HTERT RPE-1 (cell line): ENCODE data around the gene USH2A.

Source experiments
- in situ Hi-C: fragments of 300-500 bp; cut with MboI; formaldehyde crosslinking; loops from 4 replicates; pipeline ENCODE4 v1.14.3; 2020; ENCODE audit warnings: low sequenced_read_pairs

Gene USH2A

DNA sequence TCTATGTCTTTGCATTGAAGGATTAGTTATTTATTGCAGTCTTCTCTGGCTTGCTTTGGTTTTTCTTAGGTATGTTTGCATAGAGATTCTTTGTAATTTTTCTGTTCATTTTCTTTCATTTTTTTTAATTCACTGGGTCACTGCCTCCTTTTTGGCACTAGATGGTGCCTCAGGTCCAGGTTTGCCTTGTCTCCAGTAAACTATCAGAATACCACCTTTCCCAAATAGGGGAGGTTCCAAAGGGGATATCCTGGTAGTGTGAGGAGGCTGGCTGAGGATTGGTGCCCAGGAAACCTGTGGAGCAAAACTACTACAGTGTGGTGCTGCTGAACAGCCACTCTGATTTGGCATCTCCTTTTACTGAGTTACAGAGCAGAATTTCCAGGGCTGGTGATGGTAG, 599.0 kb downstream of the USH2A start:
- in situ Hi-C loops: no loop called here

DNA sequence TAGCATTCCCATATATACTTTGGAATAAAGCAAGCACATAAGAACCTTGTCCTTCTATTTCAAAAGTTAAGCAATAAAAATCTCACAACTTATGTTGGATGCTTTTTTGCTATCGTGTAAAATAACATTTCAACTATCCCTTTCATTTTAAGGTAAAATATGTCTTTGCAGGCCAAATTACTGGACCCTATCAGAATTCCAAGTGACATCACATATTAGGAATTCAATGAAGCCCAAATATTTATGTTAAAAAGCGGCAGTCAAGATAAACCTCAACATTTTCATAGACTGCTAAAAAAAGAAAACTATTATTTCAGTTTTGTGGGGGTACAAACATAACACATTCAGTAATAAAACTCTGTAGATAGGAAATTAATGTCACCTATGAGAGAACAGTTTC, 604.1 kb downstream of the USH2A start:
- in situ Hi-C loops: no loop called here

DNA sequence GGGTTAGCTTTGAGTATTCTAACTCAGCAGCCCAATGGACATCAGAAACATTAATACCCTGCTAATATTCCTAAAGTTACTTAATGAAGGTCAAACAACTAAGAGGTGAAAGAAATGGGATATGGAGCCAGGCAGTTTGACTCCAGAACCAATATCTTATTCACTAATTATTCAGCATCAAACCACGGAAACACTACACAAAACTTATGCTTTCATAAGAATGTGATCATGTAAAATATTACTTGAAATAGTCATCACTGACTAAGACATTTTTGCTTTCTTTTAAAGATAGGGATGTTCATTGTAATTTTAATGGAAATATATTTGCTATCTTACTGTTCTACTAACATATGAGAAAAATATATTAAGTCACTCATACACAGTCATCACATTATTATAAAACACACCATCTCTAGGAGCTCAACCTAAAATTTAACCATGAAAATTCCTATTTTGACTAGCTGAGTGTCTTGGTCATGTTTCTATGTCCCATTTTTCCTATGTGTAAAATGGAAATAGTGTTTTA, 615.3 kb downstream of the USH2A start:
- in situ Hi-C loops: no loop called here

DNA sequence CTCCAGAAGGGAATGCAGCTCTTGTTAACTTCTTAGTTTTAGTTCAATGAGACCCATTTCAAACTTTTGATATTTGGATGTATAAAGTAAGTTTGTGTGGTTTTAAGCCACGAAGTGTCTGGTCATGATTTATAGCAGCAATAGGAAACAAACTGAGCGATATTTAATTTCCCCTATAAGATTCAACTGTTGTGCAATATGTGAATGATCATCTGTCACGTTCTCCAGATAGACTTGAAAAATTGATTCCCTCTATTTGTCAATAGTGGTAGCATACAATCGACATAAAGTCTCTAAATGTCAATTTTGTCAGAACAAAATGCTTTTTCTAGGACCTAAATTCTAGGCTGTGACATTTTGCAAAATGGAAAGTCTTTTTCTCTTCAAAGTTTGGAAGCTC, 616.0 kb downstream of the USH2A start:
- in situ Hi-C loops: no loop called here

DNA sequence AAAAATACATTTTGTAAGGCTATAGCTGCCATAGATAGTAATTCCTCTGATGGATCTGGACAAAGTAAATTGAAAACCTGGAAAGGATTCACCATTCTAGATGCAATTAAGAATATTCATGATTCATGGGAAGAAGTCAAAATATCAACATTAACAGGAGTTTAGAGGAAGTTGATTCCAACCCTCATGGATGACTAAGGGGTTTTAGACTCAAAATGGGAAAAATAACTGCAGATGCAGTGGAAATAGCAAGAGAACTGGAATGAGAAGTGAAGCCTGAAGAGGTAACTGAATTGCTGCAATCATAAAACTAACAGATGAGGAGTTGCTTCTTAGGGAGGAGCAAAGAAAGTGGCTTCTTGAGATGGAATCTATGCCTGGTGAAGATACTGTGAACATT, 625.4 kb downstream of the USH2A start:
- in situ Hi-C loops: no loop called here

DNA sequence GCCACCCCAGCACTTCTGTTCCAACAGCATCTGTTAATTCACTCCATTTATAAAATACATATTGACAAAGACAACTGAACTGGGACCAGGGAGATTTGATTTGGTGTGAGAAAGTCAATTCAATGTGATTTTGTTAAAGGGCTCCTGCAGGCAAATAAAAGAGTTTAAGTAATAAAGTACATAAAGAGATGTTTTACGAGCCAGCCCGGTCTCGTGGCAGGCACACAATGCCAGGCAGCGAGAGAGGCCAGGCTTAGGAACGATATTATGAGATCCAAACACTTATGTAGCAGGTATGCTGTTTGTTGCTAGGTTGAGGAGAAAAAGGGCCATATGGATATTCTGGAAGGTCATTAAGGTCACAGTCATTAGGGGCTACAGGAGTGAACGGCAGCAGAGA, 629.1 kb downstream of the USH2A start:
- in situ Hi-C loops: no loop called here

DNA sequence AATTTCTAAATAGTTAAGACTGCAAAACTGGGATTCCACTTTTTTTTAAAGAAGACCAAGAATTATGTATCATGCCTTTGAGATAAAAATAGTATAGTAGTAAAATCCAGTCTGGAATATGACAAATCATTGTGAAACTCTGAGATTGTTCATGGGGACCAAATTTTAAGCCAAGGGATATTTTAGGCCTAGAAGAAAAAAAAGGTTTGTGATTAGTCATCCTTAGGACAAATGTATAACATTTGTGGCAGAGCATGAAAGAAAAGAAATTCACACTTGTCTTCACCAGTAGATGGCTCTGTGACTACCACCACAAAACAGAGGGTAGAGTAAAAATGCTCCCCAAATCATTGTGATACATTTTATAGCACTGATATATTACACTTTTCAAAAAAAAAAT, 630.1 kb downstream of the USH2A start:
- in situ Hi-C loops: no loop called here

DNA sequence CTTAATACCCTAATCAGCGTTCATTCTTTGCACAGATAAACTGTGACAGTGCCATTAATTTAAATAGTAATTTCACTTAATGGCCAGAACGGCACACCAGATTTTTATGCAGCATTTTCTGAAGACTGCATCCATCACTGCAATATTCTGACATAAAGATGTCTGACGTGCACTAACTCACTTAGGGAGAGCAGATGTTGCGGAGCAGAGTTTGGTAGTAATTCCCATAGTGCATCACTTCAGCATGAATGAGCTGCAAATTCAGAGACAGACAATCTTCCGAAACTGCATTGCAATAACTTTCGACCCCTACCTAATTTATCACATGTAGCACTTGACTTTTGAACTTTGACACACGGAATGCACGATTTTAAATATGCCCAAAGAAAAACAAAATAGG, 630.8 kb downstream of the USH2A start:
- in situ Hi-C loops: no loop called here

DNA sequence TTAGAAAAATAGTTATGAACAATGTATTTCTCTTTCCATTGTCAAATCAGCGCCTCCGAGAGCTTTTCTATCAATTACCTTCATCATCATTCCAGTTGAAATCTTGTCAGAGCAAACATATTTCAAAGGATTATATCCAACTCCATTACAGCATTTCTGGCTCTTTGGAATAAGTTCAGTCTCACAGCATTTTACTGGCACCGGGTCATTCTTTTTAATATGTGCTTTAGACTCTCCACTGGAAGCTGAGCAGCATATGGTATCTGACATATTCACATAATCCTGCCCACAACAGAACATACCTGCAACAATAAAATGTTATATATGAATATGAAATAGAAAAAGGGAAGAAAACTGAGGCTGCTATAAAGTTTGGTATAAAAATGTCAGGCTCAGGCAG, 633.3 kb downstream of the USH2A start:
- in situ Hi-C loops: no loop called here

DNA sequence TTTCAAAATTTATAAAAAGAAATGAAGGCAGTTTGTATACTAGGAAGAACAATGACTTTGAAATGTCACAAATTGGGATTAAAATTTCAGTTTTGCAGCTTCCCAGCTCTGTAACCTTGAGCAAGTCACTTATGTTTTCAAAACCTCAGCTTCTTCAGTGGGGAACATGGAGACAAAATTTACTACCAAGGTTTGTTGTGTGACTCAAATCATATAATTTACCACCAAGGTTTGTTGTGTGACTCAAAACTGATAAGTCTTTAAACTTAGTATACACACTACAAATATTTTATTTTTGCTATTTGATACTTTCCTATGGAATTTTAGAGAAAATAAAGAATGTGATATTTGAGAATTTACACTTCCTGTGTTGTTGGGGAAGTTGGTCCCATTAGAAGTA, 636.3 kb downstream of the USH2A start:
- in situ Hi-C loops: no loop called here

DNA sequence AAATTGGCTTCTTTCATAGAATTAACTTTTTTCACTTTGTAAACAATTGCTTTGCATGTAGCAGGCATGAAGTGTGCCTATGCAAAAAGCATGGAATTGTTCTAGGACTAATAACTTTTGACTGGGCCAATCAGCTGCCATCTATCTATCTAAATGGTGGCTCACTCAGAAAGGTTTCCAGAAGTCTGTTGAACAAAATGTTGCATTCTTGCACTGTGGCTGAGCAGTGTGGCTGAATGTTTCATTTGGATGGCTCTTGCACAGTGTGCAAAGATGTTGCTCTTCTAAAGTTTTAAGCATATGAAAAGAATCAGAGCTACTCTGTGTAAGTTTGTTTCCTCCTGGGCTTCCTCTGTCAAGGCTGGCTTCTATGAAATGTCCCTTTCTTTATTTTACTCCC, 642.6 kb downstream of the USH2A start:
- in situ Hi-C loops: no loop called here

DNA sequence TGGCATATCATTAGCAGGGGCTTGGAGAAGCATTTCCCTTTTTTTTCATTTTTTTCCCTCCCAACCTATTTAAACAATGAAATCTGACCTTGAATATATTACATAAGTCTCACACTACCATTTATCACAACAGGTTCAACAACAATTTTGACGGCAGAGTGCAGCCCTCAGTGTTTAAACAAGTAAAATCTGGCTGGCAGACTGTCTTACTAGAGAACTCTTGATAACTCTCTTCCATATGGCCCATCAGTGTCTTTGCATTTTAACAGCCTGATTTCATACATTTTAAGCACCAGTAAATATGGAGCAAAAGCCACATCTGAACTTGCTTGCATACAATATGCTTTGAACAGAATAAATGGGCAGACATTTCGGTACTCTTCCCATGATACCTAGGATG, 643.1 kb downstream of the USH2A start:
- in situ Hi-C loops: no loop called here

DNA sequence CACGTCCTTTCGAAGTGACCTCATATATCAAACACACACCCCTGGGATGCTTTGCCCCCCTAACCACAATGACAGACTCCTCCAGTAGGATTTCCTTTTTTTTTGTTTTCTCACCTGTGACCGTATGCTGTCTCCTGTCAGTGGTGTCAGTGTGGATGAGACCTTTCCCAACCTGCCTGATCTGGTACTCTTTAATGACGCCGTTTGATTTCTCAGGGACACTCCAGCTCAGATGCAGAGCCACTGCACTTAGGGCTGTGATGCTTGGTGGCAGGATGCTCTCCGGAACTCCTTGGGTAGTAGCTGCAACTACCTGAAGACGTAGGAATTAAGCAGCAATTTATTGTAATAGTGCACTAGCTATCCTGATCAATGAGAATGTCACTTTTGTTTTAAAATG, 643.5 kb downstream of the USH2A start:
- in situ Hi-C loops: no loop called here

DNA sequence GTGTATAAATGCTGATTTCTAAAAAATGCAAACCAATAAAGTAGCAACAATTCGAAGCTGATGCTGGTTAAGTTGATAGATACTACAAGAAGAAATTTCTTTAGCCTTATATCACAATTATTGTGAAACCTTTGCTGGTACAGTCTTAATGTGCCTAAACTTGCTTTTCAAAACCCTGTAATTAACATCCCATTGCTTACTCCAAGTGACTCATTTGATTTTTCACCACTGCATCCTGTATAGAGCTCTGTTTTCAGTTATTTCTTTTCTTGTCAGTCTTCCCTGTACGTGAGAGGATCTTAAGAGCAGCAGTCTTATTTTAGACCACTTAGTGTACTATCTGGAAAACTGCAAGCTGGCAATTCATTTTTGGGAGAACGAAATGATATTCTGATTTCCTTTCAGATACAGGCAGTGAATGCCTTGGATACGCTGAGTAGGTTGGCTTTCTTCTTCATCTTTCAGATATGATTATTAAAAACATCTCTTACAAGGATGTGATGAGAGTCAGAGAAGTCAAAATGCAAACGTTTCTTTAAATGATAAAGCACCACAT, 645.8 kb downstream of the USH2A start:
- in situ Hi-C loops: no loop called here

DNA sequence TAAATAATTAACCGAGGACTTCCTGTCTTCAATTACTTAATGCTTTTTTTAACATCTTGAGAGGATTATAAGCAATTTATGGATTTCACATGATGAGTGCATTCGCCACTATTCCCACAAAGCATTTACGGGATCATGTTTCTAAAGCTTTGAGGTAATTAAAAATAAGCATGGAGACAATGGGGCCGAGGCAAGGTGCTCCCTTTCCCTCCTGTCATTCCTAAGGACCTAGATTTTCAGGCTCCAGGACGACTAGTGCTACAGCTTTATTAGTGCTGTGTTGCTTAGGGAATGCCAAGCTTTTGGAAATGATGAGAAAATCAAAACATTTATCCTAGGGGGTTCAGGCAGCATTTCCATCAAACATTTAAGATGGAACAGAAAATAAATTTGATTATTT, 646.9 kb downstream of the USH2A start:
- in situ Hi-C loops: no loop called here

DNA sequence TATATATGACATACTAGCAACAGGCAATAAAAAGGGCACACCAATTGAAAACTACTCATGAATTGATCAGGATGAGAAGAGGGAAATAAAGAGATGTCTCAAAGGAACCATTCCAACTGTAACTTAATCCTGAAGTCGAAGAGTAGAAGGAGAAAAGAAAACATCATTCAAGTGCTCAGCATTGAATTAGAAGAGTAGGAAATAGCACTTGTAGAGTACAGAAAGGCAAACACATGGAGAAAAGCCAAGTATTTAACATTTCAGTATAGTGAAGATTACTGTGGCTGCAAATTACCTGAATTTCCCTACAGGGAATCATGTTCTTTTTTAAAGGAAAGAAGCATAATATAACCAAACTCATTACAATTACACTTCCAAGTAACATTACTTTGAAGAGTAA, 651.1 kb downstream of the USH2A start:
- in situ Hi-C loops: no loop called here

DNA sequence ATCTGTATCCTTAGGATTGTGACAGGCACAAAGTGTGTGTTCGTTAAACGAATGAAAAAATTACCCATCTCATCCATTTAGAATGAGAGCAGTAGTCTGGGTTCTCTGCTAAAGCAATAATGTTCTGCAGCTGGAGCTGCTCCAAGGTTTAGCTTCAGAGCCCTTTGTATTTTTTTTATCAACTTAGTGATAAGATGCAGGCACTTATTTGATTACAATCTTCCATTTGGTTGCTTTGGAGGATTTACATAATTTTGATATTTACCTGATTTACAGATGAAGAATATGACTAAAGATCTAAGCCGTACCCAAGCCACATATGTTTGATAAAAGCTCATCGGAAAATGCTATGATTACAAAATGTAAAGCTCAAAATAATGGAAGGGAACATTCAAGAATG, 654.9 kb downstream of the USH2A start:
- in situ Hi-C loops: no loop called here

DNA sequence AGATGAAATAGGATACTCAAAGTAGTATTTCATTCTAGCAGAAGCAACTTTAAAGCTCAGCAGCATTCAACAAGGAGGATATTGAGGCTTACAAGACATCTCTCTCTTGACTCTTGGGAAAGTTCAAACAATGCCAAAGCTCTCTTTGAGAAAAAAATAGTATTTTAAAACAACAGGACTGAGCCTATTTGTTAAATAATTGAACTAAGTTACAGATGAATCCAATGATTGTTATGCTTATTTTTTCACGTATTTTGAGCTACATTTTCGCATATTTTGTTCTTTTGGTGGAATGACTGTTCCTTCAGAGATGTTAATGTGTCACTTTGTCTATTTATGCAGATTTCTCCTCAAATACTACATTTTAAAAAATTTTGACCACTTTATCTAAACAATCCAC, 655.5 kb downstream of the USH2A start:
- in situ Hi-C loops: no loop called here

DNA sequence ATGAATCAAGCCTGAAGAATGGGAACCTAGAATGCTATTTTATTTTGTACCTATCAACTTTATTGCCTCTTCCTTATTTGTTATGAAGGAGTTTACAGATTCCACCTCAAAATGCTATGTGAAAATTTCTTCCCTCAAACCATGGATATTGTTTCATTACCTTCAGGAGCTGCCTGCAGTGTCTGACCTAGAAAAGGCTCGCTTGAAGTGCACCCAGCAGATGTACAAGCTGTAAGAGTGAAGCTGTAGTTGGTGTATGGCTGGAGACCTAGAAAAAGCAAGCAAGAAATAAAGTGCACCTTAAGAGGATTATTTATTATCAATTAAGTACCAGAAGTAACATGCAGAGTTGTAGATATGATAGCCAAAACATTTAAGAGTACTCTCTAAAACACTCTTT, 656.7 kb downstream of the USH2A start:
- in situ Hi-C loops: no loop called here

DNA sequence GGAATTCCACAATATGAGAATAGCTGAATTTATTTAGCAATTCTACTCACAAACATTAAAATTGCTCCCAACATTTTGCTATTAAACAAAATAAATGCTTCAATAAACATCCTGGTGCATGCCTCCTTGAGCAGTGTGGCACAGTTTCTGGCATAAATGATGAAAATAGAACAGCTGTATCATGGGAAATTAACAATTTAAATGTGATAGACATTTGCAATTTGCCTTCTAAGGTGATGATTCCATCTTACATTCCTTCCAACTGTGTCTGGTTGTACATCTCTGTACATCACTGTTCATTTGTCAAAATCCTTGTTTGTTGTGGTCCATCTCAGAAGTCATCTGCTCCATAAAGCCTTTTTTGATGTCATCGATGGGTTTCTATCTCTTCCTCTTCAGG, 657.4 kb downstream of the USH2A start:
- in situ Hi-C loops: no loop called here

DNA sequence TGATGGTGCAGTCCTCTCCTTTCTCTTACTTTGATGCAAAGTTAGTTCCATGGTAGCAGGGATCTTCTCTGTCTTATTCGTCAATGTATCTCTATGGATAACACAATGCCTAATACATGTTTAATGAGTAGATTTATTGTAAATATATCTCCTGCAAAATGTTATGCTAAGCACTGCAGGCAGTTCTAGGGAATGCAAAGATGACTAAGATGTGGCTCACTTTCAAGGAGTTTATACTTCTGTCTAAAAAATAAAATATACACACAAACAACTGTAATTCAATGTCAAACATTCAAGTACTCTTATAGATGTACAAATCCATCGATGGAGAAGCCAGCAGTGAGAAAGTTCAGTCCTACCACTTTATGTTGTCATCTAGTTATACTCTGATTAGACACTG, 661.8 kb downstream of the USH2A start:
- in situ Hi-C loops: no loop called here

DNA sequence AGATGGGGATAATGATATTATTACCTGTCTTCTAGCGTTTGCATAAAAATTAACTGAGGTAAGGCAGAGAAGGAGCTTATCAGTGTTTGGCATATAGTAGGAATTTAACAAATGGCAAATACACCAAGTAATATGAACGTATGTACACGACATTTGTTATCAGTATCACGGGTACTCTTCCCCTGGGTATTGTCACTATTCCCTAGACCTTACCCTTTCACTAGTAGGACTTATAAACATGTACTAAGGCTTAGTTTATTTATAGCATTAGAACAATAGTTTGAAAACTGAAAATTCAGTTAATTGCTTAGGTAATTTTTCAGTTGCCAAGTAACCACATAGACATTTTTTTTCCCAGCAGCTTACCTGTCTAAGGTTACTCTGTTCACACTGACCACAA, 669.1 kb downstream of the USH2A start:
- in situ Hi-C loops: no loop called here

DNA sequence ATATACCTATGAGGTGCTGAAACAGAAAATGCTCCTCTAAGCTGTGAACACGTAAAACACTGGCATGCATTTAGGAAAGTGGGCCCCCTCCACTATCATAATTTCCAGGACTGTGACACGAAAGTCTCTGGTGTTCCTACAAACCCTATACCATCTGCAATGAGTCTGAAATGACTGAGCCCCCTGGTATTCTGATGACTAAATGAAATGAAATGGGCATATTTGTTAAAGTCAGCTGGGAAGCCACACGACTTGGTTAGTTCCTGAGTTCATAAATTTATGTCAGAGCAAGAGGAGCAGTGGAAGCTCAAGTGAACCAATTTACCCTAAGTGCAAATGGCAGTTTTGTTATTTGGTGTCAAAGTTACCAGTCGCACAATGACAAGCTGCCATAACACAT, 673.8 kb downstream of the USH2A start:
- in situ Hi-C loops: no loop called here

DNA sequence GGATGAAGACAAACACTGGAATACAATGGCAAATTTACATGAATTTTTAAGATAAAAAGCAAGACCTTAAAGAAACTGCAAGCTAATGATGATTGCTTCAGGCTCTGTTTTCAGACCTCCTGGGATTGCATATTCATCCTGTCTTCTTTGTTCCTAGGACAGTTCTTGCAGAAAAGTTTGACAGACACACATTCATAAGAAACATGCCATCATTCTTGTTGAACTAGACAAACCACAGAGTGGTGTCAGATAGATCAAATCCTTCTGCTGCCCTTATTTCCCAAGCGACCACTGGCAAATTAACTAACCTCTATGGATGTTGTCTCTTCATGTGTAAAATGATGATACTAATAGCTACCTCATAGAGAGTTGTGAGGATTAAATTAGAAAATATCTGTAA, 674.8 kb downstream of the USH2A start:
- in situ Hi-C loops: no loop called here
